ENCODE results near the gene INSIG1. TPM values are rescaled to one million over a fixed set of nuclear protein-coding genes. Genes with fewer than 3 reads are reported as not detected.

The INSIG1 gene
- total and polyA plus RNA-seq, 2 experiments from 2014 or later: 70.3 to 131 TPM

DNA sequence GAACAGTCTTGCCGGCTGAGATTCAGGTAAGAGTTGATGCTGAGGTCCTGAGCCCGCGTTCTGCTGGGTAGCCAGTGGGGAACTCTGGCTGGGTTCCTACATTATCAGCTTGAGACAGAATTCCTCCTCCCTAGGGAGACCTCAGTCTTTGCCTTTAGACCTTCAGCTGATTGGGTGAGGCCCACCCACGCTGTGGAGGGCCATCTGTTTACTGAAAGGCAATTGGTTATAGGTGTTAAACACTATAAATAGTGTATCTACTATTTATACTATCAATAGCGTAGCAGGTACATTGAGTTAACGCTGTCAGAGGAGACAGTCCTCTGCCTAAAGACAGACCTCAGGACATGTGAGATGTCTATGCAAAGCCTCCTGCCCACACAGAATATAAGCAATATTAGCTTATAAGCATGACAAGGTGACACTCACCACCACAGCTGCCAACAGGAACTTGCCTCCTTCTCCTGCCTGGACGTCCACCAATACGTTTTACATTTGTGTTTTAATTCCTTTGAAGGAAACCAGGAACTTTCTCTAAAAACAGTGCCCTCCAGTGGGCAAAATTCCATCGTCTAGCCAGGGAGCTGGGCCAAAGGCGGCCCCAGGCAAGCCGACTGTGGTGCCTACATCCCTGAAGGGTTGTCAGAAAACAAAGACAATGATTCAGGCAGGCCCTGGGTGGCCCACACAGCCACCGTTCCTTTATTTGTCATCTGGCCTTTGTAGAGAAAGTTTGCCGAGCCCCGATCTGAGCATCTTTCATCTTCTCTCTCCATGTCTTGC is 58.8 kb downstream of the INSIG1 start:
- DNase-seq (ENCODE audit: low spot score) (peak; percentile 76), ATAC-seq (peak; percentile 81)
- H4K20me1 ChIP-seq (replicated peaks; ENCODE audit: insufficient read depth): no peaks in the 10 kb centered on the region
- no peaks in the 10 kb centered on the region for H3K79me2 ChIP-seq (replicated peaks; ENCODE audit: insufficient read depth)
- H3K9me2 ChIP-seq (ENCODE audit: insufficient read depth): no peaks in the 10 kb centered on the region
- TF ChIP-seq, protein P1, sequence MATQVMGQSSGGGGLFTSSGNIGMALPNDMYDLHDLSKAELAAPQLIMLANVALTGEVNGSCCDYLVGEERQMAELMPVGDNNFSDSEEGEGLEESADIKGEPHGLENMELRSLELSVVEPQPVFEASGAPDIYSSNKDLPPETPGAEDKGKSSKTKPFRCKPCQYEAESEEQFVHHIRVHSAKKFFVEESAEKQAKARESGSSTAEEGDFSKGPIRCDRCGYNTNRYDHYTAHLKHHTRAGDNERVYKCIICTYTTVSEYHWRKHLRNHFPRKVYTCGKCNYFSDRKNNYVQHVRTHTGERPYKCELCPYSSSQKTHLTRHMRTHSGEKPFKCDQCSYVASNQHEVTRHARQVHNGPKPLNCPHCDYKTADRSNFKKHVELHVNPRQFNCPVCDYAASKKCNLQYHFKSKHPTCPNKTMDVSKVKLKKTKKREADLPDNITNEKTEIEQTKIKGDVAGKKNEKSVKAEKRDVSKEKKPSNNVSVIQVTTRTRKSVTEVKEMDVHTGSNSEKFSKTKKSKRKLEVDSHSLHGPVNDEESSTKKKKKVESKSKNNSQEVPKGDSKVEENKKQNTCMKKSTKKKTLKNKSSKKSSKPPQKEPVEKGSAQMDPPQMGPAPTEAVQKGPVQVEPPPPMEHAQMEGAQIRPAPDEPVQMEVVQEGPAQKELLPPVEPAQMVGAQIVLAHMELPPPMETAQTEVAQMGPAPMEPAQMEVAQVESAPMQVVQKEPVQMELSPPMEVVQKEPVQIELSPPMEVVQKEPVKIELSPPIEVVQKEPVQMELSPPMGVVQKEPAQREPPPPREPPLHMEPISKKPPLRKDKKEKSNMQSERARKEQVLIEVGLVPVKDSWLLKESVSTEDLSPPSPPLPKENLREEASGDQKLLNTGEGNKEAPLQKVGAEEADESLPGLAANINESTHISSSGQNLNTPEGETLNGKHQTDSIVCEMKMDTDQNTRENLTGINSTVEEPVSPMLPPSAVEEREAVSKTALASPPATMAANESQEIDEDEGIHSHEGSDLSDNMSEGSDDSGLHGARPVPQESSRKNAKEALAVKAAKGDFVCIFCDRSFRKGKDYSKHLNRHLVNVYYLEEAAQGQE (IDR thresholded peaks at IDR 0.05; ENCODE audit: unreplicated experiment): no peak
- no peak for TF ChIP-seq ZNF114 (CRISPR knock-in tag; IDR thresholded peaks at IDR 0.05)
- TF ChIP-seq, protein P2, sequence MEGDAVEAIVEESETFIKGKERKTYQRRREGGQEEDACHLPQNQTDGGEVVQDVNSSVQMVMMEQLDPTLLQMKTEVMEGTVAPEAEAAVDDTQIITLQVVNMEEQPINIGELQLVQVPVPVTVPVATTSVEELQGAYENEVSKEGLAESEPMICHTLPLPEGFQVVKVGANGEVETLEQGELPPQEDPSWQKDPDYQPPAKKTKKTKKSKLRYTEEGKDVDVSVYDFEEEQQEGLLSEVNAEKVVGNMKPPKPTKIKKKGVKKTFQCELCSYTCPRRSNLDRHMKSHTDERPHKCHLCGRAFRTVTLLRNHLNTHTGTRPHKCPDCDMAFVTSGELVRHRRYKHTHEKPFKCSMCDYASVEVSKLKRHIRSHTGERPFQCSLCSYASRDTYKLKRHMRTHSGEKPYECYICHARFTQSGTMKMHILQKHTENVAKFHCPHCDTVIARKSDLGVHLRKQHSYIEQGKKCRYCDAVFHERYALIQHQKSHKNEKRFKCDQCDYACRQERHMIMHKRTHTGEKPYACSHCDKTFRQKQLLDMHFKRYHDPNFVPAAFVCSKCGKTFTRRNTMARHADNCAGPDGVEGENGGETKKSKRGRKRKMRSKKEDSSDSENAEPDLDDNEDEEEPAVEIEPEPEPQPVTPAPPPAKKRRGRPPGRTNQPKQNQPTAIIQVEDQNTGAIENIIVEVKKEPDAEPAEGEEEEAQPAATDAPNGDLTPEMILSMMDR (conservative IDR thresholded peaks at IDR 0.05; ENCODE audit: low read depth in 2 of 2): peak; percentile 58 to 64
- no peak for TF ChIP-seq JUNB (IDR thresholded peaks at IDR 0.05; ENCODE audit: unreplicated experiment)
- no peak for TF ChIP-seq EZH2phosphoT487 (IDR thresholded peaks at IDR 0.05; ENCODE audit: unreplicated experiment)
- no peak for TF ChIP-seq ZNF331 (CRISPR knock-in tag; IDR thresholded peaks at IDR 0.05; ENCODE audit: low read depth)
- H3K4me2 ChIP-seq: no peak overlapping the region
- Mint-ChIP-seq H3K36me3 (ENCODE audit: low read depth) (no peaks in the 10 kb centered on the region; the same call in 2 of the 3 replicates), H3K27ac (no peak overlapping the region), H3K27me3 (ENCODE audit: insufficient read depth, low read depth, poor library complexity) (peaks cover 27% of the 10 kb centered on the region), H3K4me3 (no peak overlapping the region), H3K9me3 (peaks cover 8% of the 10 kb centered on the region), H3K4me1 (peaks cover 11% of the 10 kb centered on the region)
- no peaks in the 10 kb centered on the region for H3K27me3 ChIP-seq (ENCODE audit: insufficient read depth)
- no peak overlapping the region for H3K4me3 ChIP-seq
- no peaks in the 10 kb centered on the region for H3K36me3 ChIP-seq (ENCODE audit: insufficient read depth)
- no peaks in the 10 kb centered on the region for H3K4me1 ChIP-seq (ENCODE audit: insufficient read depth)
- H3K27ac ChIP-seq (ENCODE audit: low read depth): no peak overlapping the region
- H2AFZ ChIP-seq: no peak overlapping the region
- H3F3A ChIP-seq (replicated peaks; ENCODE audit: low read depth): no peaks in the 10 kb centered on the region

DNA sequence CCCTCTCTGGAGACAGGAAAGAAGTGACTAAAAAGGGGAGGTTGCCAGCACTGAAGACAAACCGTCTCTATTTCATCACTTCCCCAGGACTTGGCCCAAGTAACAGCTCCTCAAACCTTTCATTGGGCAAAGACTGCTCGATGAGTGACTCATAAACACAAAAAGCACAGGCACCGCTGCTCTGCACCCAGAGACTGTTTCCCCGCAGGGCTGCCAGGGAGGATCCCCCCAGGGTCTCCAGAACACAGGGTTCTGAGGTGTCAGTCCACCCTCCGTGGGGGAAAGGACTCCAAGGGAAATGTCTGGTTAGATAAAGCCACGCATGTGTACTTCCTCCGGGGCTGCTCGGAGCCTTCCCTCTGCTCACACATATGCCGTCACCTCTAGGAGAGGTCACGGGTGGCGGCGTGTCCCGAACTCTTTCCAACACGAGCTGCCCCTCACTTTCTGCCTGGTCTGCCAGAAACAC is 59.9 kb downstream of the INSIG1 start:
- no peak overlapping the region for H2AFZ ChIP-seq
- no peak overlapping the region for H3K4me3 ChIP-seq
- H3K4me2 ChIP-seq: no peak overlapping the region
- no peaks in the 10 kb centered on the region for H3K9me2 ChIP-seq (ENCODE audit: insufficient read depth)
- no peaks in the 10 kb centered on the region for H4K20me1 ChIP-seq (replicated peaks; ENCODE audit: insufficient read depth)
- H3K36me3 Mint-ChIP-seq (ENCODE audit: low read depth): no peaks in the 10 kb centered on the region; the same call in 2 of the 3 replicates
- H3K27ac ChIP-seq (ENCODE audit: low read depth): no peak overlapping the region
- no peaks in the 10 kb centered on the region for H3K4me1 ChIP-seq (ENCODE audit: insufficient read depth)
- peaks cover 29% of the 10 kb centered on the region for H3K27me3 Mint-ChIP-seq (ENCODE audit: insufficient read depth, low read depth, poor library complexity)
- H3K27ac Mint-ChIP-seq: no peak overlapping the region
- H3K27me3 ChIP-seq (ENCODE audit: insufficient read depth): no peaks in the 10 kb centered on the region
- no peak overlapping the region for H3K4me3 Mint-ChIP-seq
- H3K79me2 ChIP-seq (replicated peaks; ENCODE audit: insufficient read depth): no peaks in the 10 kb centered on the region
- H3K36me3 ChIP-seq (ENCODE audit: insufficient read depth): no peaks in the 10 kb centered on the region
- ATAC-seq (no peak), DNase-seq (ENCODE audit: low spot score) (no peak)
- peaks cover 11% of the 10 kb centered on the region for H3K4me1 Mint-ChIP-seq
- no peaks in the 10 kb centered on the region for H3F3A ChIP-seq (replicated peaks; ENCODE audit: low read depth)
- peaks cover 8% of the 10 kb centered on the region for H3K9me3 Mint-ChIP-seq
- TF ChIP-seq, protein P3, sequence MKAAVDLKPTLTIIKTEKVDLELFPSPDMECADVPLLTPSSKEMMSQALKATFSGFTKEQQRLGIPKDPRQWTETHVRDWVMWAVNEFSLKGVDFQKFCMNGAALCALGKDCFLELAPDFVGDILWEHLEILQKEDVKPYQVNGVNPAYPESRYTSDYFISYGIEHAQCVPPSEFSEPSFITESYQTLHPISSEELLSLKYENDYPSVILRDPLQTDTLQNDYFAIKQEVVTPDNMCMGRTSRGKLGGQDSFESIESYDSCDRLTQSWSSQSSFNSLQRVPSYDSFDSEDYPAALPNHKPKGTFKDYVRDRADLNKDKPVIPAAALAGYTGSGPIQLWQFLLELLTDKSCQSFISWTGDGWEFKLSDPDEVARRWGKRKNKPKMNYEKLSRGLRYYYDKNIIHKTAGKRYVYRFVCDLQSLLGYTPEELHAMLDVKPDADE (IDR thresholded peaks at IDR 0.05): no peak
- TF ChIP-seq POLR2AphosphoS5 (IDR thresholded peaks at IDR 0.05; ENCODE audit: low read depth): no peak
- TF ChIP-seq ZNF114 (CRISPR knock-in tag; IDR thresholded peaks at IDR 0.05): no peak
- TF ChIP-seq ZNF331 (CRISPR knock-in tag; IDR thresholded peaks at IDR 0.05; ENCODE audit: low read depth): no peak
- TF ChIP-seq JUNB (IDR thresholded peaks at IDR 0.05; ENCODE audit: unreplicated experiment): no peak
- TF ChIP-seq, protein P2 (conservative IDR thresholded peaks at IDR 0.05; ENCODE audit: low read depth in 2 of 2): no peak
- no peak for TF ChIP-seq EZH2 (IDR thresholded peaks at IDR 0.05; ENCODE audit: low read depth, unreplicated experiment)
- no peak for TF ChIP-seq EZH2phosphoT487 (IDR thresholded peaks at IDR 0.05; ENCODE audit: unreplicated experiment)
- TF ChIP-seq, protein P1 (IDR thresholded peaks at IDR 0.05; ENCODE audit: unreplicated experiment): no peak

Measured in GM23338 (cell line).